ENCODE measurements around the gene JAML.
A peak's percentile ranks its signal among the peaks of the same experiment; 100 is the strongest.
"Not testable (repeated sequence)": the region's sequence is repeated elsewhere in the genome, so short reads cannot be mapped to it uniquely, and the experiment has no call there.

Gene JAML

DNA sequence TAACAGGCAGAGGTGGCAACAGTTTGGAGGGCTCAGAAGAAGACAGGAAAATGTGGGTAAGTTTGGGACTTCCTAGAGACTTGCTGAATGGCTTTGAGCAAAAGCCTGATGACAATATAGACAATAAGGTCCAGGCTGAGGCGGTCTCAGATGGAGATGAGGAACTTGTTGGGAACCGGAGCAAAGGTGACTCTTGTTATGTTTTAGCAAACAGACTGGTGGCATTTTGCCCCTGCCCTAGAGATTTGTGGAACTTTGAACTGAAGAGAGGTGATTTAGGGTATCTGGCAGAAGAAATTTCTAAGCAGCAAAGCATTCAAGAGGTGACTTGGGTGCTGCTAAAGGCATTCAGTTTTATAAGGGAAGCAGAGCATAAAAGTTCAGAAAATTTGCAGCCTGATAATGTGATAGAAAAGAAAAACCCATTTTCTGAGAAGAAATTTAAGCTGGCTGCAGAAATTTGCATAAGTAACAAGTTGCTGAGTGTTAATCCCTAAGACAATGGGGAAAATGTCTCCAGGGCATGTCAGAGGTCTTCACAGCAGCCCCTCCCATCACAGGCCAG, 33.8 kb downstream of the JAML start:
- not testable (repeated sequence) for DNase-seq

DNA sequence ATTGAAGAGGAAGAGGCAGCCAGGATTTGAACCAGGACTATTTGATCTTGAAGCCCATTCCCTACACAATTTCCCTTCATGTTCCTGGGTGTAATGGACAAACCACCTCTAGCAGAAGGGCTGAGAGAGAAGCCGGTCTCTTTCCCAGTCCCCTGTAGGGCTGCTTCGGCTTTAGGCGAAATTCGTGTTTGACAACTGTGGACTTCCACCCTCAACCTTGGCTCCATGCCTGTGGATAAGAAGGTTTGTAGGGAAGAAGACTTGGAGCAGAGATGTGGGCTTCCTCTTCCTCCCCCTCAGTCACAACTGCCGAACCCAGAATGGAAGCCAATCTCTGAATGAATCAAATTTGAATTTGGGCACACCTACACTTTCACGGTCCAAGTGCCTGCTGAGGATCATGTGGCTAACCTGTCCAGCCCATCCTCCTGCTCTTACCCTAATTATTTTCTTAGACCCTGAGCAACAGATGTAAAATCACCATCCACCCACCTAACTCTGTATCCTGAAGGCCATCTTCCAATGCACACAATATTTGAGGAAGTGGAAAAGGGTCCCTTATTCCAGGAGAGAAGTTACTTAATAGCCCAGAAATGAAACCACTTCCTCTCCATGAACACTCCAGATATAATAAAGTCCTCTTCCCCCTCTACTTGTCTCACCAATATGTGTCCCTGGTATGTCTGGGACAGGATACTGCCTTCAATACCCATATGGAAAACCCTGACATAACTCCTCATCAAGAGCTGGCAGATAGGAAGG, 38.3 kb downstream of the JAML start:
- DNase-seq, result no peak

DNA sequence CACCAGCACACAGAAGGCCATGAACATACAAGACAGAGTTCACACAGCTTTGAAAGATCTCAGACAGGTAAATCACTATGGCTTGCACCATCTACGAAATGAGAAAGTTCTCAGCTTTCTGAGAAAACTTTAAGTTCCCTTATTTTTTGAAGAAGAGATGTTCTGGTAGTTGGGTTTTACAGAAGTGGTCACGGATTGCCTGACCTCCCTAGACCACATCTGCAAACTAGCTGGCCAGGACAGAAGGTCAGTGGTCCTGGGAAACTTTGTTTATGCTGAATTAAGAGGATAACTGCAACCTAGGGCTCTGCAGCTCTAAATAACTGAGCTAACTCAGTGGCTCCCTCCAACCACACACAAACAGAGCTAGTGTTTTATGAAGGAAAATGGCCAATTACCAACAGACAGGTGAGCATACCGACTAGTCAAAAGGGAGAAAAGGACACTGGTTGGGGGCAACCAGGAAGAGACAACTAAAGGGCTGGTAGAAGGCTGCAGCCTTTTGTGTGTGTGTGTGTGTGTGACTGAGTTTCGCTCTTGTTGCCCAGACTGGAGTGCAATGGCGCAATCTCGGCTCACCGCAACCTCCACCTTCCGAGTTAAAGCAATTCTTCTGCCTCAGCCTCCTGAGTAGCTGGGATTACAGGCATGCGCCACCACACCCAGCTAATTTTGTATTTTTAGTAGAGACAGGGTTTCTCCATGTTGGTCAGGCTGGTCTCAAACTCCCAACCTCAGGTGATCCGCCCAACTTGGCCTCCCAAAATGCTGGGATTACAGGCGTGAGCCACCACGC, 39.8 kb downstream of the JAML start:
- DNase-seq, result no peak

DNA sequence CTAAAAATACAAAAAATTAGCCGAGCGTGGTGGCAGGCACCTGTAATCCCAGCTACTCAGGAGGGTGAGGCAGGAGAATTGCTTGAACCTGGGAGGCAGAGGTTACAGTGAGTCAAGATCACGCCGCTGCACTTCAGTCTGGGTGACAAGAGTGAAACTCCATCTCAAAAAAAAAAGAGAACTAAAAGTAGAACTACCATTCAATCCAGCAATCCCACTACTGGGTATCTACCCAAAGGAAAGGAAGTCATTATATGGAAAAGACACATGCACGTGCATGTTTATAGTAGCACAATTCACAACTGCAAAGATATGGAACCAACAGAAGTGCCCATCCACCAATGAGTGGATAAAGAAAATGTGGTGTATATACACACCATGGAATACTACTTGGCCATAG, 41.1 kb downstream of the JAML start:
- DNase-seq, result not testable (repeated sequence)

DNA sequence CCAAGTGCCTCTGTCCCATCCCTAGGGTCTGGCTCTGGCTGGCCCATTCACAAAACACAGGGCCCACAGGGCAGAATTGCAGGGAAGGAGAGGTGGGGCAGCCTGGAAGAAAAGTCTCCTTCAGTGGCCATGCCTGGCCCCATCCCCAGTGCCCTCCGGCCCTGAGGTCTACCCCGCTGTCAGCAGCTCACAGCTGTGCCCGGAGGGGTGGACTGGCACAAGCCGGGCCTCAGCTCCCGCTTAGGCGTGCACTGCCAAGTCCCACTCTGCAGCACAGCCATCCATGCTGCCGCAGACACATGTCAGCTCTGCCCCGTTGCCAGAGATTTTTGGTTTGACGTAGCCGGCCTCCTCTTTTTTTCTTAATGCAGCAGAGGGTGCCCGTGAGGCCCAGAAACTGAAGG, 44.5 kb downstream of the JAML start:
- DNase-seq, result no peak

DNA sequence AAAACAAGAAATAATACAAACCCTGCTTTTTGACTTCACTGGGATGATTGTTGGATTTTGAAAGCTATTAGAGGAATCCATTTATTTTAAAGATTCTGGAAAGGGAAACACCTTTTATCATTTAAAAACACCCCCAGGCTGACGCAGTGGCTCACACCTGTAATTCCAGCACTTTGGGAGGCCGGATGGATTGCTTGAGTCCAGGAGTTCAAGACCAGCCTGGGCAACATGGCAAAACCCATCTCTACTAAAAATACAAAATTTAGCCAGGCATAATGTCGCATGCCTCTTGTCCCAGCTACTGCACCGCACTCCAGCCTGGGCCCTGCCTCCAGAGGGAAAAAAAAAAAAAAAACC, 48.1 kb downstream of the JAML start:
- DNase-seq, result no peak

DNA sequence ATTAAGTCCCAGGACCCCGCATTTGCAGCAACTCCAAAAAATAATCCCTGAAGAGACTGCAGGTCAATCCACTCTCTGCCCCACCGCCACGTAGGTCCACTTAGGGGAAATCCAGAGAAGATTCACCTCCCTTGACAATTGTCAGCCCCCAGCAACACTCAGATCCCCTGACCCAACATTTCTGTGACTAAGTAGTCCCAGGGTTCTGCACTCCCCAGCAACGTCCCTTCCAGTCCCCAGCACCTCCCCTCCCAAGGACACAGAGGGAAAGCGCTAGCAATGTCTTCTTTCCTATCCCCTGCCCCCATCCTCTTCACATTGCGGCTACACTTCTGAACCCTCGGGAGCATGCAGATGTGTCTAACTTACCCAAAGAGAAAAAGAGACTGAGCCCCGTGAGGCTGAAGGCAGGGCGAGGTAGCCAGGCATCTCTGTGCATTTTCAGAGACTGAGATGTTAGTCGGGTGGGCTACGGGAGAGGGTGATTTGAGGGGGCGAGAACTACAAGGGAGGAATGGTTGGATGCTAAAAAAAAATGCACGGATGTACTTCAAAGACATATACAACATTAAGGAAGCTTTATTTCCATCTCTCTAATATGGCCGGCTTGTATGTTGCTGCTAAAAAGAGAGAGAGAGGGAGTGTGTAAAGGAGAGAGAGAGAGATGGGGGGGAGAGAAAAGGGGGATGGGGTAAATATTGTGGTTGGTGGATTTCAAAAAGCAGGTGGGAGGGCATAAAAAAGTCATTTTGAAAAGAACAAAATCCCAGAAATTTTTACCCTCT, 48.6 kb downstream of the JAML start, which contains the start of gene SCN2B:
Gene SCN2B (minus strand): TSS at position 647 of the 785 bp plus-strand sequence. CDS start 208 bp downstream, at position 439.
- no peak for DNase-seq

DNA sequence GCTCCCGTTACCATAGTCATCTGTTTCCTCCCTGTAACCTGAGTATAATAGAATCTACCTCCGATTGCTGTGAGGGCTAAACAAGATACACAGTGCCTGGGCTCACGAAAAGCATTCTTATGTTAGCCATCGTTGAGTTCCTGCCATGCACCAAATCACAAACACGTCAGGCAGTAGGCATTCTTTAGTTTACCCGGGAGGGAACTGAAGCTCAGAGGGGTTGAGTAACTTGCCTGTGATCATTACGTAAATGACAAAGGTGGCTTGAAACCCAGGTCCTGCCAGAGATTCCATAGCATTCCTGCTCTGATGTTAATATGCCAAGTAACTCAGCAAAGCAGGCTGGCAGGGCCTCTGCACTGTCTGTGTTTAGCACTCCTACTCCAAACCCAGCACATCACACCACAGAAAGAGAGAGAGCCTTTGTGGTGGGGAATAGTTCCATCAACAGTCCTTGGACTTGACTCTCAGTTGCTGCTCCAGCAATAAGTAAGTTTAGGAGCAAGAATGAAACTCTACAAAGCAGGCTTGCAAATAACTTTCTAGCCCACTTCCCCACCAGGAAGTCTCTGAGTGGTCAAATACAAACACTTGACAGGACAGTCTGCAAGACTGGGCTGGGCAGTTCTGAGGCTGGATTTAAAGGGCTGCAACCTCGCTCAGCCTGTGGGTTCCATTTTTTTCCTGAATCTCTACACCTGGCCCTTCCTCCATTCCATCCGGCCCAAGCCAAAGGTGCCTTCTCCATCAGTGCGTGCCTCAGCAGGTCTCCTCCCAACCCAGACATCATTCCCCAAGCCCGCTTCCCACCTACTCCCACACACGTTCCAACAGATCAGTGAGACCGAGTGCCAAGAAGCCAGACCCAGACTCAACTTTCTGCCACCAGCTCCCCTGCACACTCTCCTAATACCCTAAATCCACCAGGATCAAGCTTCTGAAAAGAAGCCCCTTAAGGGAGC, 49.5 kb downstream of the JAML start:
- no peak for DNase-seq

DNA sequence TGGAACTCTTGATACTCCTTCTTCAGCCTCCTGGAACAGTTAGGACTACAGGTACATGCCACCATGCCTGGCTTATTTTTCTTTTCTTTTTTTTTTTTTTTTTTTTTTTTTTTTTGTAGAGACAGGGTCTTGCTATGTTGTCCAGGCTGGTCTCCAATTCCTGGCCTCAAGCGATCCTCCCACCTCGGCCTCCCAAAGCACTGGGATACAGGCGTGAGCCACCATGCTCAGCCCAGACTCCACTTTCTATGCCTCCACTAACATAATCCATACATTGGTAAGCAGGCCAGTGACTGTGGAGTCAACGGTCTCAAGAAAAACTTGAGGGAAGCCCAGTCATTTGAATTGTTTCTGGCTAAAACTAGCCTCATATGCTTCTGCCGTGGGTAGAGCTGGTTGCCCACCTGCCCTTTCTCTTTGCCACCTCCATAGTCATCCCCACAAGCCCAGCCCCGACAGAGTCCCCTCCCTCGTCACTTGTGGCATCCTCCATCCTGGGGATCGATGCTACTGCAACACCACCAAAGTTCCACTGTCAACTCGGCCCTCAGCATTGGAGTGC, 50.7 kb downstream of the JAML start:
- DNase-seq, result no peak

DNA sequence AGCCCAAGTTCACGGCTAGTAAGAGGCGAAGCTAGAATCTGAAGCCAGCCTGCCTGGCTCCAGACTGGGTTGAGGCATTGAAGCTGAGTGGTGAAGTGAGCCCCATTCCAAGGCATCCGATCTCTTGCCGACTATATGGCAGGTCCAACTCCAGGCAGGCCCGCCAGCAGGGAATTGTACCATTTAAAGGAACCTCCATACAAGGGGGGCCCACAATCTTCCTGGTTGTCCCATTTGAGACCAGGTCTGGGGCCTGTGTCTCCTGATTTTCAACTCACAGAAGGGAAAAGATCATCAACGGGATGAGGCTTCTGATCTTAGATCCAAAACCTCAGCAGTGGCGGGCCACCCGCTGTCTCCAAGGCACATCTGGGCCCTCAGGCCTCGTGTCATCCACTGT, 52.5 kb downstream of the JAML start:
- no peak for DNase-seq

DNA sequence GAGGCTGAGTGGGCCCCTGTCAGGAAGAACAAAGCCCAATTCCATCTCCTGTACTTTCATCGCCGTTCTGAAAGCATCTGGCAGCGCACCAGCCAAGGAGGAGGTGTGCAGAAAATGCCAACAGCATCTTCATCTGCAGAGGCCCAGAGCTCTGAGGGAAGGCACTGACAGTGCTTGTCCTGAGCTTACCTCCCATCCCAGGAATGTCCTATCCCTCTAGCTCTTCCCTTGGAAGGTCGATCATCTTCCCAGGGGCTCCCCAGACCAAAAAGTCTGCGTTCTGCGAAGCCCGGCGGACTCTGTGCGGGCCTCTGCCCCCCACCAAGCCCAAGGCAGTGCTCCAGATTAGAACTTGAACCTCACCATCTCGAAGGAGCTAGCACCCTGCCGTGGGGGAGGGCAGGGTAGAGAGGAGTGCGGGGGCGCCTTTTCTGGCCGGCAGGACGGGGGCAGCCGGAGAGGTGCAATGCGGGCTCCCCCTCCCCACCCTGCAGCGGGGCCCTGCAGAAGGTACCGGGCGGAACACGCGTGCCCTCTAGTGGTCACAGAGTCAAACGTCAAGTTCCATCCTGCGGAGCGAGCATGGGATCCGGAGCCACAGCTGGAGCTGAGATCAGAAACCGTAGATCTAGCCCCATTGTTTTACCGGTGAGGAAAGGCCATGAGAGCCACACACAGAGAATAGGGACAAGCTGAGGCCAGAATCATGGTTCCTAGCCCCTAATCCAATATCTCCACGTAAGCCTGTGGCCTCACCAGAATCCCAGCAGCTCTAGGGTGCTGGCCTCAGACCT, 53.3 kb downstream of the JAML start:
- peak; percentile 70 for DNase-seq

DNA sequence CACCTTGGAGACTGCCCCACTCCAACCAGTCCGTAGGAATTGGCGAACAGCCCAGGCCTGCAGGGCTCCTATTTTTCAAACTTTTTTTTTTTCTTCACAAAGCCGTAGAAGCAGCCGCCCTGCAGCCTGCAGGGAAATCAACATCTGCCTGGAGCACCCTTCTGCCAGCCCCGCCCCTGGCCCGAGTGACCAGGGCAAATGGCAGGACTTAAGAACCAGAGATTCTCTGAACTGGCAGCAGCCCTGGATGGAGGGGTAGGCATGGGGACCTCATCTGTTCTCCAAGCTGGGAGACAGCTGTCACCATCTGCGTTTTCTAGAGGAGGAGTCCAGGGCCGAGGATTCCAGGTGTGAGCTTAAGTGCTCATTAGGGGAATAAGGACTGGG, 53.9 kb downstream of the JAML start:
- DNase-seq, result no peak

DNA sequence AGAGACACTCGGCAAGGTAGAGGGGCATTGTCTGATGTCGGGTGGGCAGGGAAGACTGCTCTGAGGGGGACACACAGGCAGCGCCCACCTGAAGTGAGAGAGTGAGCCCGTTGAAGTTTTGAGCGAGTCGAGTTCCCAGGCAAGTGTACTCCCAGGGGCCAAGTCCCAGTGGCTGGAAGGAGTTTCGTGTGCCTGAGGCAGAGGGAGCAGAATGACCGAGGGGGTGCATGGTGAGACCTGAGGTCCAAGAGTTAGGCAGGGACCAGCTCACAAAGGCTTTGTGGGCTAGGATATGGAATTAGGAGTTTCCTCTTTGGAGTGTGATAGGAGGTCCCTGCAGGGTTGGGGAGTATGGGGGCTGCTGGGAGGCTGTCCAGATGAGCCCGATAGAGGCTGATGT, 54.6 kb downstream of the JAML start:
- DNase-seq, result no peak

DNA sequence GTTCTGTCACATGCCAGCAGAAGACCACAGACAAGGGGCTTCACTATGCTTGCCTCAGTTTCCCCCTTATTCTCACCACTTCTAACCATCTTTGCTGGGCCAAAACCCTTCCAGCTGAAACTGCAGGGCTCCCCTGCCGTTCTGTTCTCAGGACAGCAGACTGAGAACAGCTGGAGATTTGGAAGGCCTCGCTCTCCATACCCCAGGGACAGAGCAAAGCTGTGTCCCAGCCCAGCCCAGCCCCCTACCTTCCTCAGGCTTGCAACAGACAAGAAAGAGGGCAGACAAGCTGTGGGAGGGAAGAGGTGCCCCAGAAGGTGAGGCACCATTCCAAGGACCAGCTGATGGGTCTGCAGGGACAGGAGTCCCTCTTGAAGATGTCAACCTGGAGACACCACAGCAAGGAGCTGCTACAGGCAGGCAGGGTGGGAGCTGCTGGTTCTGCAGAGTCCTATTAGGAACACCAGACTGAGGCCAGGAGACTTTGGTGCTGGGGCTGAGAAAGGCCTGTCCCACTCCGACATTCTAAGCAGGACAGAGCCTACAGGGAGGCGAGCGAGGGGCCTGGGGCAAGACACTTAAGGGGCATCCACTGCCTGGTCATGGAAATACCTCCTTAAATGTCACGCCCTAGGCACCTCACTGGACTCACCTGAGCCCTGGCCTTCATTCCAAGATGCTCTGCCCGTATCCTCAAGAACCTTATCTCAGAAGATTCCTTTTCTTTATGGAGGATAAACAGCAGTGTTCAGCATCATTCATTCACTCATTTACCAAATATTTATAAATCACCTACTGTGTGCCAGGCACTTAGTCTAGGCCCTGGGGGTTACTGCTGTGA, 55.3 kb downstream of the JAML start:
- DNase-seq, result no peak

DNA sequence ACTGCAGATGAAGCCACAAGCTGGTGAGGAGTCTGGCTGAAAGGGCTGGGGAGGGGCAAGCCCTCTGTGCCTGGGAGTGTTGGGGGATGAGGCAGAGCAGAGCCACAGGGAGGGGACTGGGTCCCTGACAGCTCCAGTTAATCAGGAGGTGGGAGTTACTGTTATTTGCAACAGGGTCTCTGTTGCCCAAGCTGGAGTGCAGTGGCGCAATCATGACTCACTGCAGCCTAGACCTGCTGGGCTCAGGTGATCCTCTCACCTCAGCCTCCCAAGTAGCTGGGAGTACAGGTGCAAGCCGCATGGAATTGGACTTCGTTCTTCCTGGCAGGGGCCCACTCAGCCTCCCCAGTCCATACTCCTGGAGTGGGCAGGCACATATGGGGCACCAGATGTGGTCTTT, 56.1 kb downstream of the JAML start:
- DNase-seq, result no peak

DNA sequence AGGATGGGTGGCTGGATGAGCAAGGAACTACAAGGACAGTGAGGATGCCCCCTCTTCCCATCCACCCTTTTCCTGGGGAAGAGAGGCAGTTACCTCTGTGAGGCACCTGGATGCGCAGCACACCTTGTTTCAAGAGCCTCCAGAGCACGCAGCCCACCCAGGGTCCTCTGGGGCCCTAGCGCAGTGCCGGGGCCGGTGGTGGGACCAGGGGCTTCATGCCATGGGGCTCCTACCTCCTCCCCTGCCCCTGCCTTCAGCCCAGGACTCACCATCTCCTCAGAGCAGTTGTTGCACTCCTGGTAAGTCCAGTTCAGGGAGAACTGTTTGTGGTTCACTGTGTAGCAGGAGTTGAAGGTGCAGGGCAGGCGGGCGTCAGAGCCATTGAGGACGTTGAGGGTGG, 56.5 kb downstream of the JAML start:
- DNase-seq, result no peak

DNA sequence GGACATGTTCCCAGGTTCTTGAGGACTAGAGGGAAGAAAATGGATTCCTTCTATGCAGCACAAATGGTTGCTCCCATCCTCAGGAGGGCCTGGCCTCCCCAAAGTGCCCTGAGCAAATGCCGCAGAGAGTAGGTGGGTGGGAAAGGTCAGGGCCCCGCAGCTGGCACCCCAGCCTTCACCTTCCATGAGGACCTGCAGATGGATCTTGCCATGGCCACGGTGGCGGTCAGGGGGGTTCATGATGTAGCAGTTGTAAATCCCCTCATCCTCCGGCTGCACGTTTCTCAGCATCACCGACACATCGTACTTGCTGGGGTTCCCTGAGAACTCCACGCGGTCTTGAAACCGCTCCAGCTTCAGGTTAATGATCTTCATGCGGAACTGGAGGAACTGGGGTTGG, 56.9 kb downstream of the JAML start:
- no peak for DNase-seq

DNA sequence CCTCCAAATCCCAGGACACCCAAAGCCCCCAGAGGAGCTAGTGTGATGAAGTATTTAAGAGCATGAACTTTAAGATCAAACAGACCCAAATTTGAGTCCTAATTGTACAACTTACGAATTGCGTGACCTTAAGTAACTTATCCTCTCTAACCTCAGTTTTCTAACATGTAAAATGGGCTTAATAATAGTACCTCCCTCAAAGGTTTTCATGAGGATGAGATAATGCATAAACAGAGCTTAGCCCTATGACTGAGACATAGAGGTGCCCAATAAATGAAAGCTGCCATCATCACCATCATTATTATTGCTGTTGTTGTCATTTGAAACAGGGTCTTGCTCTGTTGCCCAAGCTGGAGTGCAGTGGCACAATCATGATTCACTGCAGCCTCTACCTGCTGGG, 57.6 kb downstream of the JAML start:
- no peak for DNase-seq

DNA sequence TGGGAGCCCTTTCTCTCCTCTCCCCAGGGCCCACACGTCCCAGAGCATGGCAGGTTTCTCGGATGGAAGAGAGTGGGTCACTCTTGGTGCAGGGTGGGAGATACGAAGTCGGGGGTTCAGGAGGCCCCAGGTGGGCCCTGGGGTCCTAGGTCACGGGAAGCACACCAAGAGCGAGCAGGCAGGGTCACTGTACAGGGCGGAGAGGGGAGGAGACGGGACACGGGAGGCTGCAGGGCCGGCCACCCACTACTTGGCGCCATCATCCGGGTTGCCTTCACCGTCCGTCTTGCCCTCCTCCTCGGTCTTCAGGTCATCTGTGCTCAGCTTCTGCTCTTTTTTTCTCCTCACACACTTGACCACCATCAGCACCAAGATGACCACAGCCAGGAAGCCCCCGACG, 58.2 kb downstream of the JAML start:
- DNase-seq, result no peak

DNA sequence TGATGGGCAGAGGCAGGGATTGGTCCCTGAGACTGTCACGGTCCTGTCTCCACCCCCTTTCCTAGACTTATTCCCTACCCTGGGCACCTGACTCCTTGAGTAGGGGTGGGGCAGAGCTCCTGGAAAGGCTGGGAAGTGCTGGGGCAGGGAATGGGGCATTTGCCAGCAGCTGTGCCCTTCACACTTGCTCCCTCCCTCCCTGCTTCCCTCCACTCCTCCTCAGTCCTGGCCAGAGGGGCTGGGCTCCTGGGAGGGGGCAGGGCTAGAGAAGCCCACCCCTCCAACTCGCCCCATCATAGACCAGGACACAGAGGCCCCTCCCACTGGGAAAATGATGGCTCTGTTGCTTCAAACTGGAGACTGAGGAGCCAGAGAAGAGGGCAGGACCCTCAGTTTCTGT, 59.9 kb downstream of the JAML start:
- no peak for DNase-seq
